ENCODE results near the gene MLLT6. TPM values are rescaled to one million over a fixed set of nuclear protein-coding genes. Genes with fewer than 3 reads are reported as not detected.
A peak's percentile ranks its signal among the peaks of the same experiment; 100 is the strongest.

MLLT6 gene
- total RNA-seq, 1 donor from 2014 or later = 59.8 TPM

- Mint-ChIP-seq H3K4me3 (ENCODE audit: unreplicated experiment) (no peak overlapping the region), H3K4me1 (ENCODE audit: low read depth, unreplicated experiment) (peaks cover 14% of the 10 kb centered on the region), H3K36me3 (ENCODE audit: unreplicated experiment) (no peaks in the 10 kb centered on the region), H3K27me3 (ENCODE audit: unreplicated experiment) (peaks cover 8% of the 10 kb centered on the region), H3K9me3 (ENCODE audit: unreplicated experiment) (peaks cover 3% of the 10 kb centered on the region), H3K27ac (ENCODE audit: unreplicated experiment) (no peak overlapping the region)
- no peak for TF ChIP-seq CTCF (IDR thresholded peaks at IDR 0.05; ENCODE audit: partially characterized antibody, unreplicated experiment)
- DNase-seq = no peak
These were observed 11.4 kb downstream of the MLLT6 start for GRCh38 chr17:38716368-38717005.

DNA sequence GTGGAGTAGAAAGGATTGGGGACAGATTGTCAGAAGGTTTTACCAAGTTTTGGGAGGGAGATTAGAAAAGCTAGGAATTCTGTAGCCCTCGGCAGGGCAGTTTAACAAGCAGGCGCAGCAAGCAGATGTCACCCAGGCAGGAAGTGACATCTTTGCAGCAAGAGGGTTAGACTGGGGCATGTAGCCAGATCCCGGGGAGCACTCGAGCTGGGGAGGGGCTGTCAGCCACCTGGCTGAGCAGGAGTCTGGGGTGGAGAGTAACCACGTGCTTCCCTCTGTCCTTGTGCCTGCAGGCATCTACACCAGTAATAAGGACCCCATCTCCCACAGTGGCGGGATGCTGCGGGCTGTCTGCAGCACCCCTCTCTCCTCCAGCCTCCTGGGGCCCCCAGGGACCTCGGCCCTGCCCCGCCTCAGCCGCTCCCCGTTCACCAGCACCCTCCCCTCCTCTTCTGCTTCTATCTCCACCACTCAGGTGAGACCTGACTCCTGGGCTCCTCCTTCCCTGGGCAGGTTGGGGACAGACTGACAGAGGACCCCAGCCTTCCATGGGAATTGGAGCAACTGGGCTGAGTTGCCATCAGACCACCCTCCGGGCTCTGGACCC is 12.2 kb downstream of the MLLT6 start:
- peaks cover 14% of the 10 kb centered on the region for H3K4me1 Mint-ChIP-seq (ENCODE audit: low read depth, unreplicated experiment)

GRCh38 chr17:38719289-38719942 is 14.3 kb downstream of the MLLT6 start:
- peaks cover 8% of the 10 kb centered on the region for H3K27me3 Mint-ChIP-seq (ENCODE audit: unreplicated experiment)
- no peaks in the 10 kb centered on the region for H3K36me3 Mint-ChIP-seq (ENCODE audit: unreplicated experiment)
- peak overlapping the region; percentile 63 for H3K4me3 Mint-ChIP-seq (ENCODE audit: unreplicated experiment)
- H3K27ac Mint-ChIP-seq (ENCODE audit: unreplicated experiment) = no peak overlapping the region
- H3K9me3 Mint-ChIP-seq (ENCODE audit: unreplicated experiment) = peaks cover 4% of the 10 kb centered on the region
- H3K4me1 Mint-ChIP-seq (ENCODE audit: low read depth, unreplicated experiment) = peaks cover 15% of the 10 kb centered on the region
- DNase-seq = no peak
- TF ChIP-seq CTCF (IDR thresholded peaks at IDR 0.05; ENCODE audit: partially characterized antibody, unreplicated experiment) = no peak

More for the DNA sequence above, 12.2 kb downstream of the MLLT6 start:
- no peaks in the 10 kb centered on the region for H3K36me3 Mint-ChIP-seq (ENCODE audit: unreplicated experiment)
- no peak for DNase-seq
- no peak for TF ChIP-seq CTCF (IDR thresholded peaks at IDR 0.05; ENCODE audit: partially characterized antibody, unreplicated experiment)
- no peak overlapping the region for H3K27ac Mint-ChIP-seq (ENCODE audit: unreplicated experiment)
- H3K27me3 Mint-ChIP-seq (ENCODE audit: unreplicated experiment) = peaks cover 8% of the 10 kb centered on the region
- H3K9me3 Mint-ChIP-seq (ENCODE audit: unreplicated experiment) = peaks cover 3% of the 10 kb centered on the region
- H3K4me3 Mint-ChIP-seq (ENCODE audit: unreplicated experiment) = no peak overlapping the region

GRCh38 chr17:38719943-38720641 is 15.0 kb downstream of the MLLT6 start:
- no peak for TF ChIP-seq CTCF (IDR thresholded peaks at IDR 0.05; ENCODE audit: partially characterized antibody, unreplicated experiment)
- H3K36me3 Mint-ChIP-seq (ENCODE audit: unreplicated experiment) = no peaks in the 10 kb centered on the region
- peak; percentile 58 for DNase-seq

More at GRCh38 chr17:38719943-38720641, 15.0 kb downstream of the MLLT6 start:
- Mint-ChIP-seq H3K9me3 (ENCODE audit: unreplicated experiment) (peaks cover 4% of the 10 kb centered on the region), H3K4me3 (ENCODE audit: unreplicated experiment) (peak overlapping the region; percentile 71), H3K4me1 (ENCODE audit: low read depth, unreplicated experiment) (peaks cover 15% of the 10 kb centered on the region), H3K27me3 (ENCODE audit: unreplicated experiment) (peaks cover 6% of the 10 kb centered on the region), H3K27ac (ENCODE audit: unreplicated experiment) (no peak overlapping the region)

Data from glutamatergic neuron (in vitro differentiated cells).